ENCODE data around the gene P2RX3.

Gene P2RX3

GRCh38 chr11:57378186-57378585 is 40.0 kb downstream of the P2RX3 start:
- ATAC-seq (replicated peaks; ENCODE audit: extremely low read depth, poor library complexity, severe bottlenecking) (no peak), DNase-seq (ENCODE audit: low spot score in 2 of 2) (no peak)
- H3K27ac Mint-ChIP-seq (ENCODE audit: low read depth): no peak overlapping the region
- H3K9me3 Mint-ChIP-seq: no peaks in the 10 kb centered on the region
- no peaks in the 10 kb centered on the region for H3K4me1 Mint-ChIP-seq
- H3K4me3 Mint-ChIP-seq: no peak overlapping the region
- H3K27me3 Mint-ChIP-seq: peaks cover 51% of the 10 kb centered on the region
- H3K36me3 Mint-ChIP-seq (ENCODE audit: insufficient read depth): peaks cover 3% of the 10 kb centered on the region

GRCh38 chr11:57379732-57380131 is 41.6 kb downstream of the P2RX3 start:
- no peaks in the 10 kb centered on the region for H3K4me1 Mint-ChIP-seq
- no peaks in the 10 kb centered on the region for H3K9me3 Mint-ChIP-seq
- no peak overlapping the region for H3K4me3 Mint-ChIP-seq
- DNase-seq (ENCODE audit: low spot score in 2 of 2) (no peak), ATAC-seq (replicated peaks; ENCODE audit: extremely low read depth, poor library complexity, severe bottlenecking) (no peak)
- peaks cover 3% of the 10 kb centered on the region for H3K36me3 Mint-ChIP-seq (ENCODE audit: insufficient read depth)
- no peak overlapping the region for H3K27ac Mint-ChIP-seq (ENCODE audit: low read depth)
- H3K27me3 Mint-ChIP-seq: peaks cover 51% of the 10 kb centered on the region

DNA sequence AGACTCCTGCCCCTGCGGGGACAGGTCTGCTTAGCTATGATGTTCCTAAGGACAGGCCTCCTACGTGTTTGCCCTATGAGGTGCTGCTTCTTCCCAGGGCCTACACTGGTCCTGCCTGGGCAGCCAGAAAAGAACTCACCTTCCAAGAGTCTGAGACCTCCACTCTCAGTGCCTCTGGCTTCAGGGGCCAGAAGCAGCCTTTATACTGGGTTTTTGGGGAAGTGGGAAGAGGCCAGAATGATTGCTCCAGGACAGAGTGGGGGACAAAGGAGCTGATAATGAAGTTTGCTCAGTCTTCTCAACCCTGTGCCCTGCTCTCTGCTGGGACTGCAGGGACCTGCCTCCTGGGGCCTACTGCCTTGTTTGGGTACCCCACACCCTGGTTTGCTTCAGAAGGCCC is 42.8 kb downstream of the P2RX3 start, which contains the start of gene PRG3:
Gene PRG3 (minus strand): TSS at position 176 of the 400 bp plus-strand sequence. CDS start 442 bp downstream, outside the sequence.
- Mint-ChIP-seq H3K9me3 (no peaks in the 10 kb centered on the region), H3K4me3 (no peak within 1 kb of the TSS), H3K27me3 (peaks cover 51% of the 10 kb centered on the region), H3K27ac (ENCODE audit: low read depth) (no peak within 1 kb of the TSS), H3K36me3 (ENCODE audit: insufficient read depth) (peaks cover 1% of the 10 kb centered on the region), H3K4me1 (no peaks in the 10 kb centered on the region)
- no peak for DNase-seq (ENCODE audit: low spot score in 2 of 2)
- no peak for ATAC-seq (replicated peaks; ENCODE audit: extremely low read depth, poor library complexity, severe bottlenecking)

GRCh38 chr11:57386178-57386940 is 48.2 kb downstream of the P2RX3 start:
- Mint-ChIP-seq H3K27me3 (peaks cover 16% of the 10 kb centered on the region), H3K4me1 (no peaks in the 10 kb centered on the region), H3K4me3 (no peak overlapping the region), H3K36me3 (ENCODE audit: insufficient read depth) (no peaks in the 10 kb centered on the region), H3K27ac (ENCODE audit: low read depth) (no peak overlapping the region), H3K9me3 (no peaks in the 10 kb centered on the region)
- DNase-seq (ENCODE audit: low spot score in 2 of 2) (no peak), ATAC-seq (replicated peaks; ENCODE audit: extremely low read depth, poor library complexity, severe bottlenecking) (no peak)

GRCh38 chr11:57387289-57388030 is 49.3 kb downstream of the P2RX3 start:
- ATAC-seq (replicated peaks; ENCODE audit: extremely low read depth, poor library complexity, severe bottlenecking): no peak
- no peak for DNase-seq (ENCODE audit: low spot score in 2 of 2)
- Mint-ChIP-seq H3K27ac (ENCODE audit: low read depth) (no peak overlapping the region), H3K27me3 (peaks cover 5% of the 10 kb centered on the region), H3K36me3 (ENCODE audit: insufficient read depth) (no peaks in the 10 kb centered on the region), H3K4me3 (no peak overlapping the region), H3K4me1 (no peaks in the 10 kb centered on the region), H3K9me3 (no peaks in the 10 kb centered on the region)

- Mint-ChIP-seq H3K4me3 (no peak within 1 kb of the TSS), H3K27ac (ENCODE audit: low read depth) (no peak within 1 kb of the TSS), H3K9me3 (no peaks in the 10 kb centered on the region), H3K36me3 (ENCODE audit: insufficient read depth) (no peaks in the 10 kb centered on the region), H3K27me3 (no peaks in the 10 kb centered on the region), H3K4me1 (no peaks in the 10 kb centered on the region)
- DNase-seq (ENCODE audit: low spot score in 2 of 2): no peak
- ATAC-seq (replicated peaks; ENCODE audit: extremely low read depth, poor library complexity, severe bottlenecking): no peak
Observed at GRCh38 chr11:57390535-57390934, 52.4 kb downstream of the P2RX3 start, which contains the start of gene PRG2. Gene PRG2 (minus strand): TSS chr11:57390650. CDS start chr11:57389944, 706 bp downstream.

DNA sequence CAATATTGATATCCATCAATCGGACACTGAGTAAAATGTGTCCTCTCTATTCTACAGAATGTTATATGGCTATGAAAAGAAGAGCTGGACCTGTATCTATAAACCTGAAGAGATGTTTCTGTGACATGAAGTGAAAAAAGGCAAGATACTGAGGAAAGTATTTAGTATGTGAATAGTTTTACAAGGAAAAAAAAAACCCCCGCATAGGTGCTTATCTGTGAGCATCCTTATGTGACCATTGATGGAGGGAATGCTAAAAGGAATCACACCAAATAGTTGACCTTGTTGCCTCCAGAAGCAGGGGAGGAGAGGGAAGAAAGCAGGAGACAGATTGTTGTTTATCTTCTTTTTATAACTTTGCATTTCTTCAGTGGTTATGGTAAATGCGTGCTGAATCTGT is 53.0 kb downstream of the P2RX3 start:
- H3K4me1 Mint-ChIP-seq: no peaks in the 10 kb centered on the region
- DNase-seq (ENCODE audit: low spot score in 2 of 2): no peak
- H3K27ac Mint-ChIP-seq (ENCODE audit: low read depth): no peak overlapping the region
- no peaks in the 10 kb centered on the region for H3K27me3 Mint-ChIP-seq
- no peak overlapping the region for H3K4me3 Mint-ChIP-seq
- no peaks in the 10 kb centered on the region for H3K9me3 Mint-ChIP-seq
- no peak for ATAC-seq (replicated peaks; ENCODE audit: extremely low read depth, poor library complexity, severe bottlenecking)
- no peaks in the 10 kb centered on the region for H3K36me3 Mint-ChIP-seq (ENCODE audit: insufficient read depth)

- Mint-ChIP-seq H3K4me3 (no peak overlapping the region), H3K9me3 (no peaks in the 10 kb centered on the region), H3K4me1 (no peaks in the 10 kb centered on the region), H3K27me3 (no peaks in the 10 kb centered on the region), H3K27ac (ENCODE audit: low read depth) (no peak overlapping the region), H3K36me3 (ENCODE audit: insufficient read depth) (no peaks in the 10 kb centered on the region)
- ATAC-seq (replicated peaks; ENCODE audit: extremely low read depth, poor library complexity, severe bottlenecking) (no peak), DNase-seq (ENCODE audit: low spot score in 2 of 2) (no peak)
Observed at GRCh38 chr11:57391539-57391938, 53.4 kb downstream of the P2RX3 start.

GRCh38 chr11:57392066-57392762 is 54.1 kb downstream of the P2RX3 start:
- Mint-ChIP-seq H3K9me3 (no peaks in the 10 kb centered on the region), H3K4me3 (no peak overlapping the region), H3K4me1 (no peaks in the 10 kb centered on the region), H3K27ac (ENCODE audit: low read depth) (no peak overlapping the region), H3K27me3 (no peaks in the 10 kb centered on the region), H3K36me3 (ENCODE audit: insufficient read depth) (no peaks in the 10 kb centered on the region)
- ATAC-seq (replicated peaks; ENCODE audit: extremely low read depth, poor library complexity, severe bottlenecking) (no peak), DNase-seq (ENCODE audit: low spot score in 2 of 2) (no peak)

DNA sequence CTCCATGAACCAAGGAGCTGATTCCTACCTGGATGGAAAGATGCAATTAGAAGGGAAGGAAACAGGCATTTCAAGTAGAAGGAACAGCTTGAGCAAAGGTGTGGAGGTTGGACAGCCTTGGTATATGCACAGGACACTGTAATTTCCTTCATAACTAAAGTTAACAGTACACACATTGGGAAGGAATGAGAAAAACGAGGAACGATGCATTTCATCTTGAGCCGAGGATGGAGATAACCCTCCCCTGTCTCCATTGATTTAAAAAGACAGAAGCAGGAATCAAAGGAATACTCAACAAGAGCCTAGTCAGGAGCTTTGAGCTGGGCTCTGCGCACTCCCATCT is 54.6 kb downstream of the P2RX3 start:
- H3K36me3 Mint-ChIP-seq (ENCODE audit: insufficient read depth): no peaks in the 10 kb centered on the region
- no peaks in the 10 kb centered on the region for H3K9me3 Mint-ChIP-seq
- no peaks in the 10 kb centered on the region for H3K27me3 Mint-ChIP-seq
- ATAC-seq (replicated peaks; ENCODE audit: extremely low read depth, poor library complexity, severe bottlenecking): no peak
- H3K4me3 Mint-ChIP-seq: no peak overlapping the region
- no peaks in the 10 kb centered on the region for H3K4me1 Mint-ChIP-seq
- DNase-seq (ENCODE audit: low spot score in 2 of 2): no peak
- H3K27ac Mint-ChIP-seq (ENCODE audit: low read depth): no peak overlapping the region

GRCh38 chr11:57394203-57394965 is 56.2 kb downstream of the P2RX3 start:
- ATAC-seq (replicated peaks; ENCODE audit: extremely low read depth, poor library complexity, severe bottlenecking) (no peak), DNase-seq (ENCODE audit: low spot score in 2 of 2) (no peak)

DNA sequence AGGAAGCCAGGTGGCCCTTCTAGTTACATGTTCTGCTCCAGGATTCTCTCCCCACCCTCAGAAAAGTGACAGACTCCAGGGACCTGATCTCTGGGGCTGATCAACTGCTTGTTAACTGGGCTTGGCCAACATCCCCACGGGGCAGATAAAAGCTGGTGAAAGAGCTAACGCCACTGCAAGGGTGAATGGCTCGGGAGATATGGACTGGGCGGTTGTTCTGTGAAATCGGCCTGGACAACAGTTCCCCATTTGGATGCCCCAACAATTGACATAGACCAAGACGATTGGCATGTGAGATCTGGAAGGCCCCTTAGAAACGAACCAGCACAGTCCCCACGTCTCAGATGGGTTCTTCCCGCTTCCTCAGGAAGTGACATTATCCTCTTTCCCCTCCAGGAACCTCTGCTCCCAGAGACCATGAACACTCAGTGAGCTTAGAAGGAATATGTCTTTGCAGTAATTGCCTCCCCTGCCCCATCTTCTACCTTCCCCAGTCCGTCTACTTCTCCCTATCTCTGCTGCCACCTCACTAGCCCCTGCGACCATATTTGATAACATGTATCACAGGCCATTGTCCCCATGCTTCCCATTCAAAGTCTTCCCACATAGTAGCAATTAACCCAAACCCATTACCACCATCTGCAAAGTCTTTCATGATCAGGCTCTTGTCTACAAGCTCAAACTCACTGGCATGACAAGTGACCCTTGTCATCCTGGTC is 57.9 kb downstream of the P2RX3 start:
- no peaks in the 10 kb centered on the region for H3K36me3 Mint-ChIP-seq (ENCODE audit: insufficient read depth)
- no peaks in the 10 kb centered on the region for H3K4me1 Mint-ChIP-seq
- H3K27ac Mint-ChIP-seq (ENCODE audit: low read depth): no peak overlapping the region
- no peak overlapping the region for H3K4me3 Mint-ChIP-seq
- no peak for ATAC-seq (replicated peaks; ENCODE audit: extremely low read depth, poor library complexity, severe bottlenecking)
- no peak for DNase-seq (ENCODE audit: low spot score in 2 of 2)
- no peaks in the 10 kb centered on the region for H3K27me3 Mint-ChIP-seq
- H3K9me3 Mint-ChIP-seq: no peaks in the 10 kb centered on the region

More at GRCh38 chr11:57394203-57394965, 56.2 kb downstream of the P2RX3 start:
- Mint-ChIP-seq H3K36me3 (ENCODE audit: insufficient read depth) (no peaks in the 10 kb centered on the region), H3K9me3 (no peaks in the 10 kb centered on the region), H3K27ac (ENCODE audit: low read depth) (no peak overlapping the region), H3K27me3 (no peaks in the 10 kb centered on the region), H3K4me1 (no peaks in the 10 kb centered on the region), H3K4me3 (no peak overlapping the region)

All from central memory CD8-positive, alpha-beta T cell (primary cell).